Measurements from ENCODE around the gene FANCL. TPM values are rescaled to one million over a fixed set of nuclear protein-coding genes. Genes with fewer than 3 reads are reported as not detected.
"Not testable (repeated sequence)": the region's sequence is repeated elsewhere in the genome, so short reads cannot be mapped to it uniquely, and the experiment has no call there.

FANCL gene
- total RNA-seq, 1 donor from 2014 or later = 37.4 TPM

- DNase-seq (ENCODE audit: extremely low spot score, unreplicated experiment) = no peak
- H3K9me3 Mint-ChIP-seq = no peaks in the 10 kb centered on the region
- H3K27me3 Mint-ChIP-seq = no peaks in the 10 kb centered on the region
- peaks cover 23% of the 10 kb centered on the region for H3K36me3 Mint-ChIP-seq
- H3K4me1 Mint-ChIP-seq (ENCODE audit: unreplicated experiment) = no peaks in the 10 kb centered on the region
- TF ChIP-seq CTCF (conservative IDR thresholded peaks at IDR 0.05) = no peak
- no peak overlapping the region for H3K4me3 Mint-ChIP-seq
- H3K27ac Mint-ChIP-seq = no peak overlapping the region
Measured at GRCh38 chr2:58221909-58222308, 19.2 kb downstream of the FANCL start.

- no peaks in the 10 kb centered on the region for H3K4me1 Mint-ChIP-seq (ENCODE audit: unreplicated experiment)
Measured at GRCh38 chr2:58215429-58215828, 25.7 kb downstream of the FANCL start.

GRCh38 chr2:58210951-58211568, 30.1 kb downstream of the FANCL start:
- not testable (repeated sequence) for H3K4me3 Mint-ChIP-seq; H3K27ac Mint-ChIP-seq; H3K9me3 Mint-ChIP-seq; H3K27me3 Mint-ChIP-seq; DNase-seq (ENCODE audit: extremely low spot score, unreplicated experiment); H3K4me1 Mint-ChIP-seq (ENCODE audit: unreplicated experiment)
- H3K36me3 Mint-ChIP-seq = peaks cover 53% of the 10 kb centered on the region

More at GRCh38 chr2:58215429-58215828, 25.7 kb downstream of the FANCL start:
- H3K9me3 Mint-ChIP-seq = peaks cover 8% of the 10 kb centered on the region
- no peak for TF ChIP-seq CTCF (conservative IDR thresholded peaks at IDR 0.05)
- H3K4me3 Mint-ChIP-seq = no peak overlapping the region
- no peak overlapping the region for H3K27ac Mint-ChIP-seq
- H3K36me3 Mint-ChIP-seq = peaks cover 51% of the 10 kb centered on the region
- H3K27me3 Mint-ChIP-seq = no peaks in the 10 kb centered on the region
- no peak for DNase-seq (ENCODE audit: extremely low spot score, unreplicated experiment)

GRCh38 chr2:58207189-58207588, 33.9 kb downstream of the FANCL start:
- DNase-seq (ENCODE audit: extremely low spot score, unreplicated experiment) = no peak
- TF ChIP-seq CTCF (conservative IDR thresholded peaks at IDR 0.05) = no peak
- Mint-ChIP-seq H3K4me1 (ENCODE audit: unreplicated experiment) (no peaks in the 10 kb centered on the region), H3K4me3 (no peak overlapping the region), H3K27ac (no peak overlapping the region), H3K9me3 (peaks cover 8% of the 10 kb centered on the region), H3K36me3 (peaks cover 33% of the 10 kb centered on the region), H3K27me3 (no peaks in the 10 kb centered on the region)

GRCh38 chr2:58206785-58207184, 34.3 kb downstream of the FANCL start:
- Mint-ChIP-seq H3K27ac (no peak overlapping the region), H3K4me3 (no peak overlapping the region), H3K27me3 (no peaks in the 10 kb centered on the region), H3K4me1 (ENCODE audit: unreplicated experiment) (no peaks in the 10 kb centered on the region), H3K9me3 (peaks cover 4% of the 10 kb centered on the region), H3K36me3 (peaks cover 29% of the 10 kb centered on the region)
- no peak for TF ChIP-seq CTCF (conservative IDR thresholded peaks at IDR 0.05)
- DNase-seq (ENCODE audit: extremely low spot score, unreplicated experiment) = no peak

- no peak overlapping the region for H3K27ac Mint-ChIP-seq
- H3K36me3 Mint-ChIP-seq = peaks cover 7% of the 10 kb centered on the region
- TF ChIP-seq CTCF (conservative IDR thresholded peaks at IDR 0.05) = no peak
- DNase-seq (ENCODE audit: extremely low spot score, unreplicated experiment) = no peak
- no peak overlapping the region for H3K4me3 Mint-ChIP-seq
- no peaks in the 10 kb centered on the region for H3K9me3 Mint-ChIP-seq
- no peaks in the 10 kb centered on the region for H3K4me1 Mint-ChIP-seq (ENCODE audit: unreplicated experiment)
- no peaks in the 10 kb centered on the region for H3K27me3 Mint-ChIP-seq
Measured at GRCh38 chr2:58204195-58204959, 36.7 kb downstream of the FANCL start.

Measured in type B pancreatic cell (in vitro differentiated cells).